ENCODE data around the gene ZSCAN31. TPM values are rescaled to one million over a fixed set of nuclear protein-coding genes. Genes with fewer than 3 reads are reported as not detected.

The ZSCAN31 gene
- total and polyA plus RNA-seq, 9 of the 15 experiments (the other 6 are each of a cell fraction or from before 2014, with no cell fraction given), result 3.9 to 12.1 (median 7.0) TPM

- TF ChIP-seq ZNF518B (CRISPR knock-in tag; IDR thresholded peaks at IDR 0.05) (no peak), GABPB1 (CRISPR knock-in tag; IDR thresholded peaks at IDR 0.05) (0 out of 2 replicates have a peak, but pooled peaks have one; percentile 27), ATF1 (CRISPR knock-in tag; IDR thresholded peaks at IDR 0.05) (no peak), ATF1 (tag; IDR thresholded peaks at IDR 0.05) (peak; percentile 28; the same call in 1 of the 2 replicates), RFX1 (IDR thresholded peaks at IDR 0.05) (peak; percentile 54), ELF2 (CRISPR knock-in tag; IDR thresholded peaks at IDR 0.05) (no peak), CHD4 (IDR thresholded peaks at IDR 0.05; ENCODE audit: insufficient read depth, insufficient replicate concordance, low read depth, low read length, poor library complexity, severe bottlenecking) (no peak), ZC3H11A (IDR thresholded peaks at IDR 0.05; ENCODE audit: low read depth, low read length) (no peak), TFAM (CRISPR knock-in tag; conservative IDR thresholded peaks at IDR 0.05) (no peak), PRPF4 (IDR thresholded peaks at IDR 0.05; ENCODE audit: insufficient read depth, low read depth, low read length, poor library complexity, severe bottlenecking) (no peak), FOXJ2 (tag; IDR thresholded peaks at IDR 0.05) (peak; percentile 76; the same call in 1 of the 2 replicates), PCBP1 (IDR thresholded peaks at IDR 0.05; ENCODE audit: low read depth, low read length, poor library complexity, severe bottlenecking) (no peak), ZNF384 (IDR thresholded peaks at IDR 0.05; ENCODE audit: low read depth, low read length) (peak; percentile 60), SOX6 (IDR thresholded peaks at IDR 0.05) (peak; percentile 56; the same call in 1 of the 2 replicates), ZNF133 (CRISPR knock-in tag; IDR thresholded peaks at IDR 0.05) (no peak), TEAD1 (CRISPR knock-in tag; IDR thresholded peaks at IDR 0.05) (no peak), NONO (IDR thresholded peaks at IDR 0.05; ENCODE audit: low read depth in 2 of 2, low read length in 1 of 2) (no peak), ZNF197 (CRISPR knock-in tag; IDR thresholded peaks at IDR 0.05; ENCODE audit: low read depth) (0 out of 2 replicates have a peak, but pooled peaks have one; percentile 57), NFE2L1 (tag; IDR thresholded peaks at IDR 0.05; ENCODE audit: borderline replicate concordance, low read depth) (no peak), RBFOX2 (IDR thresholded peaks at IDR 0.05; ENCODE audit: low read depth, low read length) (no peak), HNRNPK (IDR thresholded peaks at IDR 0.05; ENCODE audit: low read depth, low read length, poor library complexity, severe bottlenecking) (no peak)
- TF ChIP-seq, protein P1, sequence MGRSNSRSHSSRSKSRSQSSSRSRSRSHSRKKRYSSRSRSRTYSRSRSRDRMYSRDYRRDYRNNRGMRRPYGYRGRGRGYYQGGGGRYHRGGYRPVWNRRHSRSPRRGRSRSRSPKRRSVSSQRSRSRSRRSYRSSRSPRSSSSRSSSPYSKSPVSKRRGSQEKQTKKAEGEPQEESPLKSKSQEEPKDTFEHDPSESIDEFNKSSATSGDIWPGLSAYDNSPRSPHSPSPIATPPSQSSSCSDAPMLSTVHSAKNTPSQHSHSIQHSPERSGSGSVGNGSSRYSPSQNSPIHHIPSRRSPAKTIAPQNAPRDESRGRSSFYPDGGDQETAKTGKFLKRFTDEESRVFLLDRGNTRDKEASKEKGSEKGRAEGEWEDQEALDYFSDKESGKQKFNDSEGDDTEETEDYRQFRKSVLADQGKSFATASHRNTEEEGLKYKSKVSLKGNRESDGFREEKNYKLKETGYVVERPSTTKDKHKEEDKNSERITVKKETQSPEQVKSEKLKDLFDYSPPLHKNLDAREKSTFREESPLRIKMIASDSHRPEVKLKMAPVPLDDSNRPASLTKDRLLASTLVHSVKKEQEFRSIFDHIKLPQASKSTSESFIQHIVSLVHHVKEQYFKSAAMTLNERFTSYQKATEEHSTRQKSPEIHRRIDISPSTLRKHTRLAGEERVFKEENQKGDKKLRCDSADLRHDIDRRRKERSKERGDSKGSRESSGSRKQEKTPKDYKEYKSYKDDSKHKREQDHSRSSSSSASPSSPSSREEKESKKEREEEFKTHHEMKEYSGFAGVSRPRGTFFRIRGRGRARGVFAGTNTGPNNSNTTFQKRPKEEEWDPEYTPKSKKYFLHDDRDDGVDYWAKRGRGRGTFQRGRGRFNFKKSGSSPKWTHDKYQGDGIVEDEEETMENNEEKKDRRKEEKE (IDR thresholded peaks at IDR 0.05; ENCODE audit: borderline replicate concordance in 1 of 2, control insufficient read depth in 1 of 2, low read depth in 2 of 2, low read length in 1 of 2), result no peak
Observed at GRCh38 chr6:28371706-28372451, 35.9 kb upstream of the ZSCAN31 start (continued).

Measured in K562 (cell line).